Upper lobe of right lung (tissue), 1 donor: ENCODE measurements around the gene POLE. TPM values are rescaled to one million over a fixed set of nuclear protein-coding genes. Genes with fewer than 3 reads are reported as not detected.

Experiments
- ATAC-seq: fragments of 200-7000 bp; cut with Tn5 transposase; one replicate; pipeline ENCODE4 v1.9.1; 2020; ENCODE audit warnings: mild to moderate bottlenecking, moderate library complexity
- DNase-seq: peaks from one replicate; pipeline ENCODE4 v3.0.0-alpha.2; 2020
- H3K27ac ChIP-seq: fragments of 200-600 bp; one replicate; pipeline ENCODE4 v1.8.0; 2022
- H3K27me3 ChIP-seq: fragments of 200-600 bp; one replicate; pipeline ENCODE4 v1.8.0; 2022; ENCODE audit warnings: mild to moderate bottlenecking
- H3K36me3 ChIP-seq: fragments of 200-600 bp; one replicate; pipeline ENCODE4 v1.8.0; 2022
- H3K4me1 ChIP-seq: fragments of 200-600 bp; one replicate; pipeline ENCODE4 v1.8.0; 2022
- H3K4me3 ChIP-seq: fragments of 200-600 bp; one replicate; pipeline ENCODE4 v1.8.0; 2022; ENCODE audit warnings: mild to moderate bottlenecking
- H3K9me3 ChIP-seq: fragments of 200-600 bp; one replicate; pipeline ENCODE4 v1.8.0; 2022
- CTCF ChIP-seq: fragments of 200-600 bp; IDR thresholded peaks from one replicate; pipeline ENCODE4 v1.8.0; 2022; ENCODE audit warnings: antibody characterized with exemption
- intact Hi-C: fragments of 100-400 bp; cut with DNase I; formaldehyde crosslinking; loops from one replicate; pipeline ENCODE4 v1.11.0; 2022
- total RNA-seq: library from RNA; stranded (reverse); fragmentation: NEBNext Ultra II Directional; extraction: Animal tissue kit (Norgen Biotek cat#: 25700); gene quantifications from one replicate; pipeline ENCODE4 v1.2.1, GENCODE V29; 2021
- donor health status: DM: no; HTN: yes; CAD: no; lungs with severe emphysema.

The POLE gene
- total RNA-seq, 1 donor from 2014 or later = 23.5 TPM

GRCh38 chr12:132624910-132625630 lies 62.1 kb downstream of the POLE start:
- ATAC-seq (no peak), DNase-seq (no peak)
- Histone ChIP-seq H3K9me3 (no peaks in the 10 kb centered on the region), H3K36me3 (peaks cover 26% of the 10 kb centered on the region), H3K4me3 (no peak overlapping the region), H3K27me3 (no peaks in the 10 kb centered on the region), H3K4me1 (no peaks in the 10 kb centered on the region), H3K27ac (no peak overlapping the region)
- intact Hi-C loops = no loop called here
- no peak for TF ChIP-seq CTCF

- no peak overlapping the region for H3K27ac ChIP-seq
- TF ChIP-seq CTCF = no peak
- H3K9me3 ChIP-seq = no peaks in the 10 kb centered on the region
- DNase-seq (no peak), ATAC-seq (no peak)
- intact Hi-C loops = no loop called here
- H3K27me3 ChIP-seq = no peaks in the 10 kb centered on the region
- peaks cover 22% of the 10 kb centered on the region for H3K36me3 ChIP-seq
- H3K4me3 ChIP-seq = no peak overlapping the region
- H3K4me1 ChIP-seq = no peaks in the 10 kb centered on the region
Observed at GRCh38 chr12:132624186-132624855, 62.8 kb downstream of the POLE start.

GRCh38 chr12:132623072-132623869 lies 63.9 kb downstream of the POLE start:
- Histone ChIP-seq H3K27me3 (peaks cover under 1% of the 10 kb centered on the region), H3K9me3 (no peaks in the 10 kb centered on the region), H3K4me1 (peaks cover under 1% of the 10 kb centered on the region), H3K4me3 (no peak overlapping the region), H3K27ac (peak overlapping the region; percentile 51), H3K36me3 (peaks cover 17% of the 10 kb centered on the region)
- no peak for TF ChIP-seq CTCF
- no peak for DNase-seq
- intact Hi-C loops = no loop called here
- no peak for ATAC-seq

- TF ChIP-seq CTCF = no peak
- H3K9me3 ChIP-seq = no peaks in the 10 kb centered on the region
- peaks cover 5% of the 10 kb centered on the region for H3K4me1 ChIP-seq
- no peak overlapping the region for H3K4me3 ChIP-seq
- H3K27ac ChIP-seq = peak overlapping the region; percentile 51
- peaks cover 8% of the 10 kb centered on the region for H3K27me3 ChIP-seq
- peaks cover 17% of the 10 kb centered on the region for H3K36me3 ChIP-seq
- DNase-seq (no peak), ATAC-seq (peak; percentile 22)
- intact Hi-C loops = no loop called here
Observed at GRCh38 chr12:132622437-132623071, 64.6 kb downstream of the POLE start.

- no peak for DNase-seq
- Histone ChIP-seq H3K9me3 (no peaks in the 10 kb centered on the region), H3K4me3 (no peak overlapping the region), H3K27ac (peak overlapping the region; percentile 51), H3K36me3 (peaks cover 17% of the 10 kb centered on the region), H3K4me1 (peaks cover 5% of the 10 kb centered on the region), H3K27me3 (peaks cover 14% of the 10 kb centered on the region)
- no peak for TF ChIP-seq CTCF
- intact Hi-C loops = no loop called here
- no peak for ATAC-seq
Observed at GRCh38 chr12:132621657-132622435, 65.3 kb downstream of the POLE start.
